ENCODE results near the gene FRYL. TPM values are rescaled to one million over a fixed set of nuclear protein-coding genes. Genes with fewer than 3 reads are reported as not detected.

The FRYL gene
- total RNA-seq, 1 experiment from 2014 or later: 53.9 TPM

GRCh38 chr4:48518143-48518542 lies 261.9 kb downstream of the FRYL start:
- Histone ChIP-seq H3K4me3 (no peak overlapping the region), H3K9me2 (ENCODE audit: insufficient read depth) (no peaks in the 10 kb centered on the region), H2AFZ (no peak overlapping the region), H3K4me1 (replicated peaks; ENCODE audit: insufficient read depth) (no peaks in the 10 kb centered on the region), H3K79me2 (ENCODE audit: low read depth) (no peaks in the 10 kb centered on the region), H3K4me2 (no peak overlapping the region), H3F3A (ENCODE audit: insufficient read depth, low read depth) (no peaks in the 10 kb centered on the region), H3K9me3 (ENCODE audit: insufficient read depth, low read depth) (no peaks in the 10 kb centered on the region), H3K27ac (no peak overlapping the region), H3K27me3 (ENCODE audit: insufficient read depth, low read depth) (no peaks in the 10 kb centered on the region), H4K20me1 (ENCODE audit: insufficient read depth) (no peaks in the 10 kb centered on the region), H3K36me3 (ENCODE audit: low read depth) (0 out of 2 replicates have a peak, but pooled peaks cover 8% of the 10 kb centered on the region)
- CTCF ChIA-PET: no interaction called here
- POLR2A ChIA-PET (ENCODE audit: unreplicated experiment): no interaction called here
- TF ChIP-seq EZH2 (IDR thresholded peaks at IDR 0.05; ENCODE audit: low read depth): no peak
- no peak for TF ChIP-seq CTCF (conservative IDR thresholded peaks at IDR 0.05)
- BruUV-seq (replicated peaks): no TSS peak
- intact Hi-C loops (cut with micrococcal nuclease; ENCODE audit: unreplicated experiment): no loop called here
- DNase-seq: no peak

DNA sequence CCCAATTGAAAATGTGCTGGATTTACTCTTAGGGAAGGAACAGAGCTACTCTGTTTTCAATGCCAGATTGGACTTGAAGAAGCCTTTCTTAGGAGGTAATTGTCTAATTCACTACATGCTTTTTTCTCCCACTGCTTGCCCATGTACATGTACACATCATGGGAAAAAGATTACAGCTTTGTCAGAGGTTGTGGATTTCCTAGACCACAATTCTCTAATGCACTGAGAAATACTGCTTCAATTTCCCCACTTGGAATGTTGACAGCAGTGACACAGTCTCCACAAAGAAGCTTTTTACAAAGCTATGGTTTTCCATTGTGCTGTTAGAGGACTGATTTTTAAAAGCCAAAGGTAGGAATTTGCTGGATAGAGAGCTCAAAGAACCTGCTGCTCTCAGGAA lies 270.5 kb downstream of the FRYL start:
- no peaks in the 10 kb centered on the region for H3K9me3 ChIP-seq (ENCODE audit: insufficient read depth, low read depth)
- no peak overlapping the region for H2AFZ ChIP-seq
- no peaks in the 10 kb centered on the region for H3K27me3 ChIP-seq (ENCODE audit: insufficient read depth, low read depth)
- ChIA-PET CTCF (no interaction called here), POLR2A (ENCODE audit: unreplicated experiment) (no interaction called here)
- no peak overlapping the region for H3K4me2 ChIP-seq
- no peak for TF ChIP-seq CTCF (conservative IDR thresholded peaks at IDR 0.05)
- no peak for TF ChIP-seq EZH2 (IDR thresholded peaks at IDR 0.05; ENCODE audit: low read depth)
- H3K9me2 ChIP-seq (ENCODE audit: insufficient read depth): no peaks in the 10 kb centered on the region
- peaks cover 21% of the 10 kb centered on the region for H3K36me3 ChIP-seq (ENCODE audit: low read depth)
- H4K20me1 ChIP-seq (ENCODE audit: insufficient read depth): no peaks in the 10 kb centered on the region
- no peaks in the 10 kb centered on the region for H3F3A ChIP-seq (ENCODE audit: insufficient read depth, low read depth)
- BruUV-seq (replicated peaks): no TSS peak
- H3K79me2 ChIP-seq (ENCODE audit: low read depth): no peaks in the 10 kb centered on the region
- no peak overlapping the region for H3K4me3 ChIP-seq
- no peak overlapping the region for H3K27ac ChIP-seq
- no peak for DNase-seq
- no peaks in the 10 kb centered on the region for H3K4me1 ChIP-seq (replicated peaks; ENCODE audit: insufficient read depth)
- intact Hi-C loops (cut with micrococcal nuclease; ENCODE audit: unreplicated experiment): no loop called here

DNA sequence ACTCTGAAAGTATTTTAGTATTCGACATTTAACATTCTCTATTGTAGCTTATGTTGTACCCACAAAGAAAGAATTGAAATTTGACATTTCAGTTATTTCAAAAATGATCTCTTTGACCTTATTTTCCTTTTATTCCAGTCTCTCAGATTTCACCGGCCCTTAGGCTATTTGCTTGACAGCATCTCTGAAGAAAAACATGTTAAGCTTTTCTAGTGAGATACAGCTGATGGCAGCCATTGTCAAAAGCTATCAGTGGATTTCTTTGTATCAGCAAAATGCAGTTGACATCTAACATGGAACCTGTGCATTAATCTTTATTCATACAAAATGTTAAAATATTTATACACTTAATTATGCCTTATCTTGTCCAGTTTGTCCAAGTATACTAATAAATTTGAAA lies 273.4 kb downstream of the FRYL start:
- TF ChIP-seq CTCF (conservative IDR thresholded peaks at IDR 0.05) (no peak), EZH2 (IDR thresholded peaks at IDR 0.05; ENCODE audit: low read depth) (no peak)
- H3K4me3 ChIP-seq: no peak overlapping the region
- no TSS peak for BruUV-seq (replicated peaks)
- no peak for DNase-seq
- peaks cover 20% of the 10 kb centered on the region for H3K36me3 ChIP-seq (ENCODE audit: low read depth)
- H3K79me2 ChIP-seq (ENCODE audit: low read depth): no peaks in the 10 kb centered on the region
- no peak overlapping the region for H3K4me2 ChIP-seq
- H3F3A ChIP-seq (ENCODE audit: insufficient read depth, low read depth): no peaks in the 10 kb centered on the region
- intact Hi-C loops (cut with micrococcal nuclease; ENCODE audit: unreplicated experiment): no loop called here
- H3K9me2 ChIP-seq (ENCODE audit: insufficient read depth): no peaks in the 10 kb centered on the region
- no peaks in the 10 kb centered on the region for H4K20me1 ChIP-seq (ENCODE audit: insufficient read depth)
- no peaks in the 10 kb centered on the region for H3K27me3 ChIP-seq (ENCODE audit: insufficient read depth, low read depth)
- no peaks in the 10 kb centered on the region for H3K4me1 ChIP-seq (replicated peaks; ENCODE audit: insufficient read depth)
- no peaks in the 10 kb centered on the region for H3K9me3 ChIP-seq (ENCODE audit: insufficient read depth, low read depth)
- CTCF ChIA-PET: no interaction called here
- H3K27ac ChIP-seq: no peak overlapping the region
- no peak overlapping the region for H2AFZ ChIP-seq
- POLR2A ChIA-PET (ENCODE audit: unreplicated experiment): no interaction called here

Measured in PC-9 (cell line).